ENCODE measurements around the gene RFTN1. TPM values are rescaled to one million over a fixed set of nuclear protein-coding genes. Genes with fewer than 3 reads are reported as not detected.

RFTN1 gene
- total and polyA plus RNA-seq, 2 of the 8 experiments (the other 6 are each of a cell fraction or from before 2014, with no cell fraction given) = 4.6 to 6.7 TPM

DNA sequence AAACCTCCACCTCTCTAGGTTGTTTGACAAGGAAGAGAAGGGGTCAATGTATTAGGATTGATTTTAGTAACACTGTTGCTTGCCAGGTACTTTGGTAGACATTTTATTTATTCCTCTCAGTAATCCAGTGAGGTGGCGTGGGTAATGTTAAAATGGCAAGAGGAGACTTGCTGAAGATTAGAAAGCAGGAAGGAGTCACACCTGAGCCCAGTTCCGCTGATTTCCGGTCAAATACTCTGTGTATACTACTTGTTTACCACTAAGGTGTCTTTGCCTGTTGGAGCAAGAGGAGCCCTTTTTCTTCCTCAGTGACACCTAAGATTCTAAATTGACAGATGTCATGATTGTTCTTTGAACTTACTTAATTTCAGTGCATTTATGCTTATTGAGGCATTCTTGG, 246.8 kb downstream of the RFTN1 start:
- Histone ChIP-seq H3K27me3 (replicated peaks in 1 of 4; ENCODE audit: control insufficient read depth in 3 of 4, extremely low read depth in 1 of 4, insufficient read depth in 3 of 4, low read length in 3 of 4) (no peaks in the 10 kb centered on the region), H3K4me1 (replicated peaks in 1 of 4; ENCODE audit: control insufficient read depth in 3 of 4, insufficient read depth in 4 of 4, low read length in 3 of 4) (peaks cover 0 to 8% (median 1%) of the 10 kb centered on the region in 4 experiments; a peak in 4 of 7 replicates), H4K8ac (ENCODE audit: extremely low read depth, insufficient read depth, low read length) (no peak overlapping the region), H2AFZ (ENCODE audit: low read length) (no peak overlapping the region), H2BK15ac (ENCODE audit: low read length) (no peak overlapping the region), H3K27ac (ENCODE audit: low read depth, low read length) (no peak overlapping the region), H2BK5ac (ENCODE audit: low read depth, low read length) (no peak overlapping the region), H3K4me3 (ENCODE audit: extremely low read depth in 1 of 4, insufficient read depth in 2 of 4, low read depth in 3 of 4, low read length in 4 of 4) (no peak overlapping the region), H4K5ac (ENCODE audit: insufficient read length, low read depth, low read length) (no peak overlapping the region), H2BK20ac (ENCODE audit: low read length) (no peak overlapping the region), H2BK12ac (ENCODE audit: low read depth, low read length) (no peak overlapping the region), H3K18ac (ENCODE audit: extremely low read depth, low read length) (no peak overlapping the region), H3K79me1 (ENCODE audit: low read depth, low read length) (peaks cover 11% of the 10 kb centered on the region), H2AK5ac (ENCODE audit: low read depth, low read length) (no peak overlapping the region), H3K9me3 (ENCODE audit: insufficient read depth in 2 of 2, low read depth in 1 of 2, low read length in 1 of 2) (no peaks in the 10 kb centered on the region), H3K56ac (replicated peaks; ENCODE audit: insufficient read length, low read depth, low read length) (no peak overlapping the region), H3K36me3 (ENCODE audit: control insufficient read depth in 2 of 4, insufficient read depth in 4 of 4, low read length in 3 of 4) (peaks cover 2 to 19% (median 15%) of the 10 kb centered on the region in 4 experiments; a peak in 7 of 8 replicates), H3K23ac (ENCODE audit: insufficient read length) (no peak overlapping the region), H3K79me2 (ENCODE audit: control insufficient read depth in 1 of 2, insufficient read depth in 2 of 2, low read length in 2 of 2) (peaks cover 16 to 69% of the 10 kb centered on the region in 2 experiments), H2BK120ac (replicated peaks; ENCODE audit: low read depth, low read length) (no peak overlapping the region), H3K4ac (replicated peaks; ENCODE audit: insufficient read length, low read depth, low read length) (no peak overlapping the region), H3K4me2 (ENCODE audit: insufficient read depth in 1 of 2, low read depth in 2 of 2, low read length in 2 of 2) (peak overlapping the region; percentile 23 to 99; a peak in 2 of 4 replicates), H3K23me2 (ENCODE audit: low read depth, low read length) (peaks cover 6% of the 10 kb centered on the region), H4K20me1 (replicated peaks in 1 of 2; ENCODE audit: control insufficient read depth in 1 of 2, insufficient read depth in 2 of 2, low read length in 2 of 2) (peaks cover 3 to 4% of the 10 kb centered on the region in 2 experiments), H3K9ac (replicated peaks in 1 of 4; ENCODE audit: extremely low read depth in 1 of 4, low read depth in 3 of 4, low read length in 3 of 4) (peak overlapping the region in 1 of 4 experiments; percentile 10; a peak in 1 of 7 replicates), H3K14ac (ENCODE audit: insufficient read length) (no peak overlapping the region), H4K91ac (replicated peaks; ENCODE audit: insufficient read length, low read length) (no peak overlapping the region)
- WGBS, 2 experiments (ENCODE audit: extremely low coverage in 1 of 2, insufficient coverage in 1 of 2, insufficient read length in 1 of 2, insufficient replicate concordance in 2 of 2, low coverage in 1 of 2, low lambda C conversion rate in 2 of 2, missing lambda C conversion rate in 1 of 2) = 73% methylated on average over 3 of the region's 3 CpGs; no CpG with 5 or more reads in 1 of the 2 experiments
- no peak for DNase-seq (ENCODE audit: low read depth in 1 of 2, low spot score in 2 of 2)
- no peak for TF ChIP-seq NRF1 (IDR thresholded peaks at IDR 0.05; ENCODE audit: low read depth, low read length)
- no peak for TF ChIP-seq EGR1 (IDR thresholded peaks at IDR 0.05; ENCODE audit: borderline replicate concordance, low read depth, low read length)
- TF ChIP-seq, protein P1, sequence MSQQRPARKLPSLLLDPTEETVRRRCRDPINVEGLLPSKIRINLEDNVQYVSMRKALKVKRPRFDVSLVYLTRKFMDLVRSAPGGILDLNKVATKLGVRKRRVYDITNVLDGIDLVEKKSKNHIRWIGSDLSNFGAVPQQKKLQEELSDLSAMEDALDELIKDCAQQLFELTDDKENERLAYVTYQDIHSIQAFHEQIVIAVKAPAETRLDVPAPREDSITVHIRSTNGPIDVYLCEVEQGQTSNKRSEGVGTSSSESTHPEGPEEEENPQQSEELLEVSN (IDR thresholded peaks at IDR 0.05) = no peak
- TF ChIP-seq NANOG (IDR thresholded peaks at IDR 0.05; ENCODE audit: insufficient read depth, low read depth, low read length, poor library complexity, severe bottlenecking) = no peak
- FAIRE-seq = no peak
- POLR2A ChIA-PET (ENCODE audit: partially characterized antibody) = interaction anchor here (1.5 kb wide), 1 partner anchor 12 kb away, joined by 3 read pairs; no protein-coding TSS in a partner anchor
- CTCF ChIA-PET (ENCODE audit: partially characterized antibody) = interaction anchor here (0.8 to 2.3 kb wide), 10 partner anchors 8 to 285 kb away, joined by 3 to 10 read pairs (median 3); no protein-coding TSS in a partner anchor

Data from H1 (cell line).